ENCODE results near the gene ALG3.

DNA sequence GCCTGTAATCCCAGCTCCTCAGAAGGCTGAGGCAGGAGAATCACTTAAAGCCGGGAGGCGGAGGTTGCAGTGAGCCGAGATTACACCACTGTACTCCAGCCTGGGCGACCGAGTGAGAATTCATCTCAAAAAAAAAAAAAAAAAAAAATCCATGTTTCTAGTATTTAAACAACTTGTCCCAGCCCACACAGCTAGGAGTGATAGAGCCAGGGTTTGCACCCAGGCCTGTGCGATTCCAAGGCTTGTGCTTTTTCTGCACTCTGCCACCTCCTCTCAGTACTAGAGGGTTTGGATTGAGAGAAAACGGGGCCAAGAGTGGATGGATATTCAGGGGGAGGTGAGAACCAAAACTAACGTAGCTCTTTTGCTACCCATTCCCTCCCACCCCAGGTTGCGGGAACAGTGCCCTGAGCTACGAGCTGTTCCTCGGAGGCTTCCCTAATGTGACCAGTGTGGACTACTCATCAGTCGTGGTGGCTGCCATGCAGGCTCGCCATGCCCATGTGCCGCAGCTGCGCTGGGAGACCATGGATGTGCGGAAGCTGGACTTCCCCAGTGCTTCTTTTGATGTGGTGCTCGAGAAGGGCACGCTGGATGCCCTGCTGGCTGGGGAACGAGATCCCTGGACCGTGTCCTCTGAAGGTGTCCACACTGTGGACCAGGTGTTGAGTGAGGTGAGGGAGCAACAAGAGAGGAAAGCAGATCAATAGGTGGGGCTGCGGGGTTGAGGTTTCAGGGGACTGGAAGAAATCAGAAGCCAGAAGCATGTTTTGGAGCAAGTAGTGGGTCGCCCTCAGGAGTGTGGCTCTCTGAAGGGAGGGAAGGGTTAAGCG is 8.5 kb upstream of the ALG3 start:
- TF ChIP-seq CTCF (IDR thresholded peaks at IDR 0.05 in 8 of 11, conservative IDR thresholded peaks at IDR 0.05 in 3 of 11), result no peak
- TF ChIP-seq POLR2AphosphoS5 (IDR thresholded peaks at IDR 0.05), result no peak
- TF ChIP-seq POLR2A (IDR thresholded peaks at IDR 0.05), result no peak

Data from spleen (tissue), 7 donors.